ENCODE measurements around the gene KIAA0753. TPM values are rescaled to one million over a fixed set of nuclear protein-coding genes. Genes with fewer than 3 reads are reported as not detected.

KIAA0753 gene
- total and polyA plus RNA-seq, 10 of the 15 experiments (the other 5 are each of a cell fraction or from before 2014, with no cell fraction given), result 2.2 to 15.2 (median 7.7) TPM

DNA sequence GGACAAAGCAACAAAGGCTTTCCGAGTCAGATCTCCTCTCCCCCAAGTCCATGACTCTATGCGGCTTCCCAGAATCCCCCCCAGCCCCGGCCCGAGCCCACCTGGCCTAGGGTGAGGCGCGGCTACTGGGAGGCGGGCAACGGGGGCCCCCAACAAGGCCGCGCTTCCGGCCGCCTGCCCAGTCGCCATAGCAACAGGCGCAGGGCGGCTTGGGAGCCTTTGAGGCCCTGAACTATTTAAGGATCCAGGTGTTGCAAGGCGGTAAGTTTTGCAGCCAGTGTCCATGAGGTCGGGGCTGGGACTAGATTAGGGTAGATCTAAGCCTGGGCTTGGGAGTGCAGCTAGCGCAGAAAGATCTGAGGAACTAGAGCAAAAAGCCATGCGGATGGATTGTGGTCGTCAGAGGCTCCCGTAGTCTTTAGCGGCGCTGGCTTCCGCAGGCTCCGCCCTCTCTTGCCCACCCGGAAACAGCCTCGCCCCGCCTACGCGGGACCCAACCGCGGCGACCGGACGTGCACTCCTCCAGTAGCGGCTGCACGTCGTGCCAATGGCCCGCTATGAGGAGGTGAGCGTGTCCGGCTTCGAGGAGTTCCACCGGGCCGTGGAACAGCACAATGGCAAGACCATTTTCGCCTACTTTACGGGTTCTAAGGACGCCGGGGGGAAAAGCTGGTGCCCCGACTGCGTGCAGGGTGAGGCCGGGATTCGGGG is at the start of gene KIAA0753, which contains the start of gene TXNDC17 (continued):
- TF ChIP-seq ZNF687 (IDR thresholded peaks at IDR 0.05), result peak; percentile 77; the same call in 1 of the 2 replicates
- no peak for TF ChIP-seq SUPT20H (IDR thresholded peaks at IDR 0.05; ENCODE audit: borderline replicate concordance, control insufficient read depth, low read depth, low read length)
- no peak for TF ChIP-seq ATF3 (IDR thresholded peaks at IDR 0.05; ENCODE audit: borderline replicate concordance, extremely low read depth, low read depth, low read length)
- peak; percentile 69; the same call in 1 of the 2 replicates for TF ChIP-seq GATAD2B (conservative IDR thresholded peaks at IDR 0.05; ENCODE audit: low read depth)
- peak; percentile 11 to 66; a peak in 2 of 4 replicates for TF ChIP-seq BHLHE40 (IDR thresholded peaks at IDR 0.05; ENCODE audit: borderline replicate concordance in 1 of 2, low read depth in 2 of 2, low read length in 1 of 2)
- TF ChIP-seq MEF2A (IDR thresholded peaks at IDR 0.05; ENCODE audit: insufficient read depth, low read depth, low read length), result 0 out of 2 replicates have a peak, but pooled peaks have one; percentile 13
- peak; percentile 85 for TF ChIP-seq RUNX3 (IDR thresholded peaks at IDR 0.05; ENCODE audit: low read length)
- TF ChIP-seq ZSCAN29 (IDR thresholded peaks at IDR 0.05), result no peak
- TF ChIP-seq MTA3 (IDR thresholded peaks at IDR 0.05; ENCODE audit: borderline replicate concordance, low read length), result no peak
- TF ChIP-seq POLR2AphosphoS5 (IDR thresholded peaks at IDR 0.05; ENCODE audit: low read length), result peak; percentile 99
- no peak for TF ChIP-seq RAD21 (IDR thresholded peaks at IDR 0.05; ENCODE audit: insufficient read depth, low read depth, low read length)
- 0 out of 2 replicates have a peak, but pooled peaks have one; percentile 55 for TF ChIP-seq DPF2 (IDR thresholded peaks at IDR 0.05)
- no peak for TF ChIP-seq ZNF24 (IDR thresholded peaks at IDR 0.05)
- TF ChIP-seq, protein P1, sequence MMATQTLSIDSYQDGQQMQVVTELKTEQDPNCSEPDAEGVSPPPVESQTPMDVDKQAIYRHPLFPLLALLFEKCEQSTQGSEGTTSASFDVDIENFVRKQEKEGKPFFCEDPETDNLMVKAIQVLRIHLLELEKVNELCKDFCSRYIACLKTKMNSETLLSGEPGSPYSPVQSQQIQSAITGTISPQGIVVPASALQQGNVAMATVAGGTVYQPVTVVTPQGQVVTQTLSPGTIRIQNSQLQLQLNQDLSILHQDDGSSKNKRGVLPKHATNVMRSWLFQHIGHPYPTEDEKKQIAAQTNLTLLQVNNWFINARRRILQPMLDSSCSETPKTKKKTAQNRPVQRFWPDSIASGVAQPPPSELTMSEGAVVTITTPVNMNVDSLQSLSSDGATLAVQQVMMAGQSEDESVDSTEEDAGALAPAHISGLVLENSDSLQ (IDR thresholded peaks at IDR 0.05), result no peak
- peak; percentile 91 for TF ChIP-seq MXI1 (IDR thresholded peaks at IDR 0.05; ENCODE audit: low read depth, low read length)
- TF ChIP-seq BCL3 (IDR thresholded peaks at IDR 0.05; ENCODE audit: borderline replicate concordance, insufficient read depth, low read depth, low read length, poor library complexity, severe bottlenecking), result no peak
- no peak for TF ChIP-seq ZNF217 (IDR thresholded peaks at IDR 0.05)
- TF ChIP-seq FOS (IDR thresholded peaks at IDR 0.05; ENCODE audit: borderline replicate concordance, extremely low read depth, insufficient read length), result no peak
- TF ChIP-seq, protein P2, sequence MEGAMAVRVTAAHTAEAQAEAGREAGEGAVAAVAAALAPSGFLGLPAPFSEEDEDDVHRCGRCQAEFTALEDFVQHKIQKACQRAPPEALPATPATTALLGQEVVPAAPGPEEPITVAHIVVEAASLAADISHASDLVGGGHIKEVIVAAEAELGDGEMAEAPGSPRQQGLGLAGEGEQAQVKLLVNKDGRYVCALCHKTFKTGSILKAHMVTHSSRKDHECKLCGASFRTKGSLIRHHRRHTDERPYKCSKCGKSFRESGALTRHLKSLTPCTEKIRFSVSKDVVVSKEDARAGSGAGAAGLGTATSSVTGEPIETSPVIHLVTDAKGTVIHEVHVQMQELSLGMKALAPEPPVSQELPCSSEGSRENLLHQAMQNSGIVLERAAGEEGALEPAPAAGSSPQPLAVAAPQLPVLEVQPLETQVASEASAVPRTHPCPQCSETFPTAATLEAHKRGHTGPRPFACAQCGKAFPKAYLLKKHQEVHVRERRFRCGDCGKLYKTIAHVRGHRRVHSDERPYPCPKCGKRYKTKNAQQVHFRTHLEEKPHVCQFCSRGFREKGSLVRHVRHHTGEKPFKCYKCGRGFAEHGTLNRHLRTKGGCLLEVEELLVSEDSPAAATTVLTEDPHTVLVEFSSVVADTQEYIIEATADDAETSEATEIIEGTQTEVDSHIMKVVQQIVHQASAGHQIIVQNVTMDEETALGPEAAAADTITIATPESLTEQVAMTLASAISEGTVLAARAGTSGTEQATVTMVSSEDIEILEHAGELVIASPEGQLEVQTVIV (IDR thresholded peaks at IDR 0.05; ENCODE audit: borderline replicate concordance, partially characterized antibody), result peak; percentile 90
- peak; percentile 97 for TF ChIP-seq POLR2AphosphoS2 (IDR thresholded peaks at IDR 0.05; ENCODE audit: low read depth, low read length)
